22Rv1 (cell line): ENCODE measurements around the gene DENND5B.

Source experiments
- ZFX ChIP-seq: fragments of 450-650 bp; IDR thresholded peaks from 2 replicates; pipeline ENCODE4 v1.6.1; 2017; ENCODE audit warnings: antibody characterized with exemption, borderline replicate concordance
- TF ChIP-seq, protein P1 (sequence below): fragments of 450-650 bp; IDR thresholded peaks from 2 replicates; pipeline ENCODE4 v1.5.1; 2017; ENCODE audit warnings: mild to moderate bottlenecking

DNA sequence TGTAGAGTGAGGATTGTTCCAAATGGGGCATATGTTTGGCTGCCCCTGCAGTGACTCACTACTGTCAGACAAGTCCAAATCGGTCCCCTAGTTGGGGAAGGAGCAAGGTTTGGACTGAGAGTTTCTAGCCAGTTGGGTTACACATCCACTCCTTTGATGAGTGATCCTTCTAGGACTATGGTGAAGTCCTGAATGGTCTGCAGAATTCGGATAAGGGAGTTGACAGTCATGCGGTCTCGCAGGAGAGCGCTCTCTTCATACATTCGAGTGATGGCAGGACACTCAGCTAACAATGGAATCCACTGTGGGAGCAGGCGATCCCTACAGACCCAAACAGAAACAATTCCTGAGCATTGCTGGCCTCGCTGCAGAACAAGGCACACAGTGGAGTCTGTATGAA lies 203.5 kb downstream of the DENND5B start:
- TF ChIP-seq, protein P1, sequence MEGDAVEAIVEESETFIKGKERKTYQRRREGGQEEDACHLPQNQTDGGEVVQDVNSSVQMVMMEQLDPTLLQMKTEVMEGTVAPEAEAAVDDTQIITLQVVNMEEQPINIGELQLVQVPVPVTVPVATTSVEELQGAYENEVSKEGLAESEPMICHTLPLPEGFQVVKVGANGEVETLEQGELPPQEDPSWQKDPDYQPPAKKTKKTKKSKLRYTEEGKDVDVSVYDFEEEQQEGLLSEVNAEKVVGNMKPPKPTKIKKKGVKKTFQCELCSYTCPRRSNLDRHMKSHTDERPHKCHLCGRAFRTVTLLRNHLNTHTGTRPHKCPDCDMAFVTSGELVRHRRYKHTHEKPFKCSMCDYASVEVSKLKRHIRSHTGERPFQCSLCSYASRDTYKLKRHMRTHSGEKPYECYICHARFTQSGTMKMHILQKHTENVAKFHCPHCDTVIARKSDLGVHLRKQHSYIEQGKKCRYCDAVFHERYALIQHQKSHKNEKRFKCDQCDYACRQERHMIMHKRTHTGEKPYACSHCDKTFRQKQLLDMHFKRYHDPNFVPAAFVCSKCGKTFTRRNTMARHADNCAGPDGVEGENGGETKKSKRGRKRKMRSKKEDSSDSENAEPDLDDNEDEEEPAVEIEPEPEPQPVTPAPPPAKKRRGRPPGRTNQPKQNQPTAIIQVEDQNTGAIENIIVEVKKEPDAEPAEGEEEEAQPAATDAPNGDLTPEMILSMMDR, result no peak
- TF ChIP-seq ZFX, result no peak
